SK-N-SH (cell line): ENCODE measurements around the gene DIS3L2. TPM values are rescaled to one million over a fixed set of nuclear protein-coding genes. Genes with fewer than 3 reads are reported as not detected.

ENCODE experiments used
- CTCF ChIA-PET: fragments of 300-600, 350-600 bp; formaldehyde crosslinking; extraction: SDS; loops from one replicate; lab custom pipeline; 2021; lab: Yijun Ruan, JAX
- POLR2A ChIA-PET: fragments of 350-600 bp; sonication (Branson Sonifier 250); formaldehyde crosslinking; extraction: SDS; loops from one replicate; lab custom pipeline; 2020; ENCODE audit warnings: antibody characterized with exemption, inconsistent platforms; lab: Yijun Ruan, JAX
- DNase-seq: peaks from one replicate; pipeline ENCODE4 v3.0.0; 2012
- H2AFZ ChIP-seq: fragments of 200-600 bp; sonication (generic); 2 replicates; pipeline ENCODE4 v1.8.1; 2016; ENCODE audit warnings: antibody characterized with exemption, mild to moderate bottlenecking, low read depth
- H3F3A ChIP-seq: fragments of 200-600 bp; sonication (generic); replicated peaks from 2 replicates; pipeline ENCODE3; 2016; ENCODE audit warnings: antibody characterized with exemption, mild to moderate bottlenecking; ENCODE audit not compliant: insufficient read depth
- H3K27ac ChIP-seq, 2 experiments: fragments of 200-500 bp in 1 of 2; fragments of 200-600 bp in 1 of 2; sonication (Bioruptor generic) in 1 of 2; sonication (generic), shearing (Covaris generic) in 1 of 2; 2 replicates each; pipeline versions ENCODE4 v1.5.1 to v1.6.1; 2014 to 2016; ENCODE audit warnings: low read depth in 2 of 2, inconsistent platforms in 1 of 2, low read length in 1 of 2, mild to moderate bottlenecking in 1 of 2, mixed read lengths in 1 of 2
- H3K27me3 ChIP-seq: fragments of 200-600 bp; sonication (generic), shearing (Covaris generic); 2 replicates; pipeline ENCODE4 v1.6.1; 2016; ENCODE audit warnings: mixed run types; ENCODE audit not compliant: insufficient read depth
- H3K36me3 ChIP-seq, 2 experiments: fragments of 200-500 bp in 1 of 2; fragments of 200-600 bp in 1 of 2; sonication (Bioruptor generic) in 1 of 2; sonication (generic) in 1 of 2; replicated peaks in 1 of 2; 2 replicates each; pipeline versions ENCODE3 to v1.5.1; 2014 to 2016; ENCODE audit warnings: low read length in 1 of 2, mild to moderate bottlenecking in 1 of 2; ENCODE audit not compliant: insufficient read depth in 2 of 2, control insufficient read depth in 1 of 2
- H3K4me1 ChIP-seq, 2 experiments: fragments of 200-500 bp in 1 of 2; fragments of 200-600 bp in 1 of 2; sonication (Bioruptor generic) in 1 of 2; sonication (generic), shearing (Covaris generic) in 1 of 2; 2 replicates each; pipeline versions ENCODE4 v1.5.1 to v1.6.1; 2014 to 2016; ENCODE audit warnings: low read depth in 1 of 2, low read length in 1 of 2, mixed run types in 1 of 2; ENCODE audit not compliant: insufficient read depth in 2 of 2, control insufficient read depth in 1 of 2
- H3K4me2 ChIP-seq: fragments of 200-600 bp; sonication (generic), shearing (Covaris generic); 2 replicates; pipeline ENCODE4 v1.6.1; 2017; ENCODE audit warnings: mixed run types
- H3K4me3 ChIP-seq, 2 experiments: fragments of 200-500 bp in 1 of 2; fragments of 200-600 bp in 1 of 2; sonication (Bioruptor generic) in 1 of 2; sonication (generic), shearing (Covaris generic) in 1 of 2; 2 replicates each; pipeline versions ENCODE4 v1.5.1 to v1.8.1; 2014 to 2016; ENCODE audit warnings: low read depth in 2 of 2, inconsistent platforms in 1 of 2, low read length in 1 of 2, mild to moderate bottlenecking in 1 of 2, mixed read lengths in 1 of 2, moderate library complexity in 1 of 2
- H3K79me2 ChIP-seq: fragments of 200-600 bp; sonication (generic); 2 replicates; pipeline ENCODE4 v1.8.1; 2017; ENCODE audit warnings: mild to moderate bottlenecking; ENCODE audit not compliant: insufficient read depth
- H3K9ac ChIP-seq: fragments of 200-600 bp; sonication (generic); 2 replicates; pipeline ENCODE4 v1.6.1; 2017; ENCODE audit warnings: mixed run types
- H3K9me2 ChIP-seq: fragments of 200-600 bp; sonication (generic); 2 replicates; pipeline ENCODE4 v1.6.1; 2017; ENCODE audit warnings: mixed run types
- H3K9me3 ChIP-seq: fragments of 200-600 bp; sonication (generic); 2 replicates; pipeline ENCODE4 v1.6.1; 2017; ENCODE audit warnings: mixed run types, mild to moderate bottlenecking, moderate library complexity
- H4K20me1 ChIP-seq: fragments of 200-600 bp; sonication (generic); 2 replicates; pipeline ENCODE4 v1.6.1; 2017; ENCODE audit warnings: mild to moderate bottlenecking, mixed run types; ENCODE audit not compliant: insufficient read depth
- CHD2 ChIP-seq: fragments of 150-350 bp; IDR thresholded peaks from 2 replicates; pipeline ENCODE4 v1.6.1; 2018; ENCODE audit warnings: low read length; ENCODE audit not compliant: partially characterized antibody
- CTCF ChIP-seq: fragments of 200-600 bp; sonication (generic); IDR thresholded peaks from 2 replicates; pipeline ENCODE4 v1.6.1; 2017; ENCODE audit warnings: antibody characterized with exemption, mild to moderate bottlenecking, moderate library complexity
- ELF1 ChIP-seq: IDR thresholded peaks from 2 replicates; pipeline ENCODE4 v1.4.0; 2012
- EP300 ChIP-seq, 2 experiments: IDR thresholded peaks; 2 replicates each; pipeline versions ENCODE4 v1.4.0 to v1.6.1; 2012; ENCODE audit warnings: borderline replicate concordance in 1 of 2, low read depth in 1 of 2, low read length in 1 of 2
- EZH2phosphoT487 ChIP-seq: fragments of 200-600 bp; sonication (generic); IDR thresholded peaks from 2 replicates; pipeline ENCODE4 v1.6.1; 2017; ENCODE audit warnings: low read depth, mixed run types, mild to moderate bottlenecking, antibody characterized with exemption, moderate library complexity, borderline replicate concordance
- FOSL2 ChIP-seq: IDR thresholded peaks from 2 replicates; pipeline ENCODE4 v1.4.0; 2012; ENCODE audit warnings: low read depth, mild to moderate bottlenecking, moderate library complexity, borderline replicate concordance
- FOXJ3 ChIP-seq: sonication (generic); formaldehyde crosslinking; IDR thresholded peaks from 2 replicates; pipeline ENCODE4 v1.5.1; 2020; ENCODE audit warnings: mild to moderate bottlenecking, missing genetic modification reagents
- MEF2A ChIP-seq: IDR thresholded peaks from 2 replicates; pipeline ENCODE4 v1.4.0; 2012; ENCODE audit warnings: low read depth, borderline replicate concordance
- NFIC ChIP-seq: IDR thresholded peaks from 2 replicates; pipeline ENCODE4 v1.4.0; 2012; ENCODE audit warnings: borderline replicate concordance
- PBX3 ChIP-seq: IDR thresholded peaks from 2 replicates; pipeline ENCODE4; 2012
- RCOR1 ChIP-seq: fragments of 150-350 bp; IDR thresholded peaks from 2 replicates; pipeline ENCODE4 v1.6.1; 2017; ENCODE audit warnings: antibody characterized with exemption, low read length
- RFX5 ChIP-seq: IDR thresholded peaks from 2 replicates; pipeline ENCODE4 v1.6.1; 2012; ENCODE audit warnings: mild to moderate bottlenecking, improper control_type of control experiment, low read length
- RXRA ChIP-seq: IDR thresholded peaks from 2 replicates; pipeline ENCODE4 v1.4.0; 2012; ENCODE audit warnings: low read depth, mild to moderate bottlenecking, borderline replicate concordance
- SIN3A ChIP-seq: IDR thresholded peaks from 2 replicates; pipeline ENCODE4 v1.6.1; 2012; ENCODE audit warnings: low read depth, mild to moderate bottlenecking, low read length, moderate library complexity, borderline replicate concordance
- SMC3 ChIP-seq: IDR thresholded peaks from 2 replicates; pipeline ENCODE4 v1.6.1; 2012; ENCODE audit warnings: low read depth, low read length, improper control_type of control experiment
- ZBTB33 ChIP-seq: IDR thresholded peaks from 2 replicates; pipeline ENCODE4 v1.4.0; 2012; ENCODE audit warnings: low read depth, borderline replicate concordance
- WGBS: methylation state at CpG from one replicate; pipeline ENCODE4 v1.1.6; 2017; ENCODE audit warnings: low lambda C conversion rate; 5-methylcytosine and 5-hydroxymethylcytosine counted together
- polyA plus RNA-seq, 3 experiments: library from polyadenylated mRNA; depleted of rRNA; stranded (reverse); fragments of >200 nt; gene quantifications; 2 replicates each; pipeline ENCODE4 v1.2.3, GENCODE V29; 2012

DIS3L2 gene
- polyA plus RNA-seq, 1 of the 3 experiments (the other 2 are of a cell fraction) = 17.9 TPM

GRCh38 chr2:232375164-232375563 lies 413.7 kb downstream of the DIS3L2 start:
- no peaks in the 10 kb centered on the region for H3K36me3 ChIP-seq
- H3K27ac ChIP-seq = no peak overlapping the region
- no peak overlapping the region for H2AFZ ChIP-seq
- H3K4me3 ChIP-seq = no peak overlapping the region
- no peaks in the 10 kb centered on the region for H3K9me3 ChIP-seq
- 73% methylated on average over 12 of the region's 12 CpGs for WGBS
- ChIA-PET CTCF (interaction anchor here (1.2 to 1.8 kb wide), 3 partner anchors 10 to 49 kb away, joined by 3 to 6 read pairs (median 3); no protein-coding TSS in a partner anchor), POLR2A (no interaction called here)
- H3K27me3 ChIP-seq = no peaks in the 10 kb centered on the region; the same call in 1 of the 2 replicates
- H4K20me1 ChIP-seq = no peaks in the 10 kb centered on the region
- no peaks in the 10 kb centered on the region for H3K9me2 ChIP-seq
- DNase-seq = no peak
- no peak overlapping the region for H3K4me2 ChIP-seq
- TF ChIP-seq FOXJ3 = no peak
- no peak for TF ChIP-seq RXRA
- TF ChIP-seq CHD2 = no peak
- TF ChIP-seq NFIC = no peak
- TF ChIP-seq MEF2A = no peak
- no peak for TF ChIP-seq CTCF
- TF ChIP-seq ZBTB33 = no peak
- TF ChIP-seq EP300 (IDR thresholded peaks at IDR 0.05; ENCODE audit: borderline replicate concordance in 1 of 2, low read depth in 1 of 2, low read length in 1 of 2) = no peak
- no peak for TF ChIP-seq RCOR1
- no peak for TF ChIP-seq FOSL2
- no peak for TF ChIP-seq SMC3
- no peak for TF ChIP-seq PBX3
- no peak for TF ChIP-seq RFX5
- TF ChIP-seq EZH2phosphoT487 = no peak
- no peak for TF ChIP-seq ELF1
- TF ChIP-seq SIN3A = no peak
- H3K9ac ChIP-seq = no peak overlapping the region
- H3F3A ChIP-seq = no peaks in the 10 kb centered on the region
- no peaks in the 10 kb centered on the region for H3K79me2 ChIP-seq
- no peaks in the 10 kb centered on the region for H3K4me1 ChIP-seq
